CD4-positive, alpha-beta T cell treated with Interleukin-6 for 4 hours (primary cell): Measurements from ENCODE around the gene CSHL1.
"Not testable (repeated sequence)": the region's sequence is repeated elsewhere in the genome, so short reads cannot be mapped to it uniquely, and the experiment has no call there.

ENCODE experiments used
- DNase-seq: peaks from one replicate; pipeline ENCODE4 v3.0.0-alpha.2; 2020; ENCODE audit warnings: mixed read lengths

The CSHL1 gene

DNA sequence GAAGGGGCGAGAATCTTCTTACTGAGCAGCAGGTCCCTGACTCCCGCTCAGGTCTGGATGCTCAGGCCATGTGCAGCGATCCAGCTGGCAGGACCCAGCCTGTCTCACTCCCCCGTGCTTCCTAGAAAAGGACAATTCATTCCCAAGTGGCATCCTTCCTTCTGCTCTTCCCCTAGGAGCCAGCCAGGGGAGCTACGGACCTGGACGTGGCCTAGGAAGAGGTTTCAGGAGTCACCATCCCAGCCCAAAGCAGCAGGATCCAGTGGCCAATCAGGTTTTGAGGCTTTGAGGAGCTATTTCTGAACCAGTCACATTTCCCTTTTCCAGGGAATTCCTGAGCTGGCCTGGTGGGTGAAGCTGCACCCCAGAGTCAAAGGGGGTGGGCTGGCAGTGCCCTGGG lies 28.8 kb upstream of the CSHL1 start:
- DNase-seq: no peak

DNA sequence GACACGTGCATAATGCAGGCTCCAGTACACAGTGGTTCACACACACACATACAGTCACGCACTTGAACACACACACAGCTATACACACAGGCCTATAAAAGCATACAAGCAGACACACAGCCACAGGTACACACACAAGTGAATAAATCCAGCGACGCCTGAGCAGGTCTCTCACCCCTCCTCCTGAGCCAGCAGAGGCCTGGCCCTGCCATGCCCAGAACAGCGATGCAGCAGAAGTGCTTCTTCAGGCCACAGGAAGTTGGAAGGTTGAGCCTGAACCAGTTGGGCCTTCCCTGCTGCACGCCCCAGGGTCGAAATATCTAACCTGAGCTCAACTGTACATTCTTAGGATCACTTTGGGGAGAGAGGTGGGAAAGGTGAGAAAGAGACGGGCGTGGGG lies 28.3 kb upstream of the CSHL1 start:
- DNase-seq: no peak

DNA sequence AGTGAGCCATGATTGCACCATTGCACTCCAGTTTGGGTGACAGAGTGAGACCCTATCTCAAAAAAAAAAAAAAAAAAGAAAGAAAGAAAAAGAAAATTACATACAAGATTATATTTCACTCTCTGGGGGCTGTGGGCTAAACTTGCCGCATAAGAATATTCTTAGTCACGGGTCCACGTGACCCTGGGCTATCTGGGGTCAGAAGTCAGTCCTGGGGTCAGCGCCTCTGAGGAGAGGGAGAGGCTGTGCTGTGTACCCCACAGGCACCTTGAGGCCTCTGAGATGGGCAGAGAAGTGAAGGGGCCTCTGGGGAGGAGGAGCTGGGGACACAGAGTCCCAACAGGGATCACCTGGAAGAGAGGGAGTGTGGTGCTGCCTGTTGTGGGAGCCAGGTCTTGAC lies 26.9 kb upstream of the CSHL1 start:
- DNase-seq: no peak

DNA sequence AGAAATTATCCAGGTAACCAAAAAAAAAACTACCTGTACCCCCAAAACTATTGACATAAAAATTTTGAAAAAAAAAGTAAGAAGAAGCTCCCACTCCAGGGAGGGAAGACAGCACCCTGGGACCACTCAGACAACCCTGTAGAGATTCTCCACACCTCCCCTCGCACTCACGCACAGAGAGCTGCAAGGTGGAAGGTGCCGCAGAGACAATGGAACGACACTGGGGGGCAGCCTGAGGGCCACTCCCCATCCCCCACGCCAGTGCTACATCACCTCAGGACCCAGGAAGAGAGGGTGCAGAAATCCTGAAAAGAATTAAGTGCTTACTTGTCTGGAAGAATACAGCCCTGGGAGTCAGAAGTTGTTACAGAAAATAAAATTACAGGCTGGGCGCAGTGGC lies 26.3 kb upstream of the CSHL1 start:
- DNase-seq: no peak

DNA sequence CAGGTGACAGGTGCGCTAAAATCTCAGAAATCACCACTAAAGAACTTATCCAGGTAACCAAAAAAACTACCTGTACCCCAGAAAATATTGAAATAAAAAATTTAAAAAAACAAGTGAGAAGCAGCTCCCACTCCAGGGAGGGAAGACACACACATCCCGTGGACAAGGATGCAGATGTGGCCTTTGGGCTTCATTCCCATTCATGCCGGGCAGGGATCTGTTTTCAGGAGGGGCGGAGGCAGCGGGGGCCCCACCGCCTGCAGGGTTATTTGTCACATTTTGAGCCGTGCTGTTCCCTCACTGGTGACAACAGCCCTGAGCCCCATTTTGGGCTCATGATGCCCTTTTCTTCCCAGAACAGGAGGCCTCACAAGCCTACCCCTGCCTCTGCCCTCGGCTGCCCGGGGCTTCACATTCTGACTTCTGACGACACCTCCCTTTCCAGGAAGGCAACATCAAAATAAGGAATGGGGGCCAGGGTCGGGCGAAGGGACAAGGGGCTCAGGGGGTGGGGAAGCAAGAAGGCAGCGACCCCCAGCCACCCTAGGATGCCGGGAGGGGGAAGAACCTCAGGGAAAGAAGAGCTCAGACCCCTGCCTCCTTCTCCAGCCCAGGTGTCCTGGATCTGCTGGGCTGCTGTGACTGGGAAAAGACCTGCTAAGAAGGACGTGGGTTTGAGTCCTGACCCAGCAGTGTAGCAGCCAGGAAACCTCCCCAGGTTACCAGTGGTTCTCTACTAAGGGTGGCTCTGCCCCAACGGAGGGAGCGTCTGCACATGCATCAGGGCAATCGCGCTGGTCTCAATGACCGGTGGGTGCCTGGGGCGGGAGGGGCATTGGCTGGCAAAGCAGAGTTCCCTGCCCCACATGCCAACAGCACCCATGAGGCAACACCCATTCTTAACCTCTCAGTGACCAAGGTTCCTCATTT lies 23.4 kb upstream of the CSHL1 start:
- DNase-seq: no peak

DNA sequence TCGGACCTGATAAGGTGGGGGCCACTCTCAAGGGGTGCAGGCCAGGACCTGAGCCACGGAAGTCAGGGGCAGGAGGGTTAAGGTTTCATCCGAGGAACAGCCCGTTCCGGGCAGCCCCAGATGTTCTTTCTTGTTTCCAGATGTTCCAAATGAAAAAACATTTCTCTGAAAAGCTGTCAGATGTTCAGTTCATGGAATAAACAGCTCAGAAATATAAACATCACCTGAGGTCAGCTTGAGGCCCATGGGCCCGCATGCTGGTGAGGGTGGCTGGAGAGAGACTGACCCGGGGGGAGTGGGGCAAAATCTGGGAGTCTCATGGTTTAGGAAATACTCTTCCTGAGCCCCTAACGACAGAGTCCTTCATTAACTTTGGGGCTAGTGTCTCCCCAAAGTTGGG lies 22.5 kb upstream of the CSHL1 start:
- no peak for DNase-seq

DNA sequence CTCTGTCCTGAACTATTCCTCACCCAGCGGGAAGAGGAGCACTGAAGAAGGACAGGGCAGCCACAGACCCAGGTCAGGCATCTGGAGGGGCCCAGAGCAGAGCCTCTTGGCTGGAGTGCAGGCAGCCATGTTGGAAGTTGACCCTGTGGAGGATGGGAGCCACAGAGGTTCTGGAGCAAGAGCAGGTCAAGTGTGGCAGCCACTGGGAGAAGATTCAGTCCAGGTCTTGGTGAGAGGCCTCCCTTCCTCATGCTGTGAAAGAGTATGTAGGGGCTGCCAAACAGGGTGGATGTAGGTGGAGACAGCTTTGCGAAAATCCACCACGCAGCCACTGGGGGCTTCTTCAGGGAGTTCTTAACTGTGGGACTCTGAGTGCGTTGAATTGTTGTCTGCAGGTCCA lies 21.7 kb upstream of the CSHL1 start:
- DNase-seq: no peak

DNA sequence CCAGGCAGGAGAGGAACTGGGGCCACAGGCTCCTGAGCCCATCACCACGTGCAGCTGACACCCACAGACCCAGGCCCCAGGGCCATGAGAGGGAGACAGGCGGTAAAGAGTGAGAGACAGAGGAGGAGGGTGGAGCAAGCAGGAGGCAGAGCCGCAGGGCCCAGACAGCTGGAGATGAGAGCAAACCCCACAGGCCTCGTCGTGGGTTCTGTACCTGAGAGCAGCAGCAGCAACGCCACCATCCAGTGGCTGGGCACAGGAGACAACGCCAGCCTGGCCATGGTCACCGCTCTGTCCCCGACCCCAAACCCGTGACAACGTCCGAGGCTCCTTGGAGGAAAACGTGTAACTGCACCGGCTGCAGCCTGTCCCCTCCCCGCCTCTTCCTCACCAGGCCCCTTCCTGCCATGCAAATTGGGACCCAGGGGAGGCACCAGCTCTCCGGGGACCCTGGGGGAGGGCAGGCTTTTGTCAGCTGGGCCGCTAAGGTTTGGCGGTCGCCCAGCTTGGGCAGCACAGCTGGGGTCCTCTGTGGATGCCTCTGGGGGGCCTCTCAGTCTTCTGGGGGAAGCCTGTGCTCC lies 21.0 kb upstream of the CSHL1 start, which contains the start of gene CD79B:
TSS of gene CD79B (minus strand) at position 351 of the 581 bp plus-strand sequence. CDS start at position 281, 70 bp downstream.
- peak; percentile 56 for DNase-seq

DNA sequence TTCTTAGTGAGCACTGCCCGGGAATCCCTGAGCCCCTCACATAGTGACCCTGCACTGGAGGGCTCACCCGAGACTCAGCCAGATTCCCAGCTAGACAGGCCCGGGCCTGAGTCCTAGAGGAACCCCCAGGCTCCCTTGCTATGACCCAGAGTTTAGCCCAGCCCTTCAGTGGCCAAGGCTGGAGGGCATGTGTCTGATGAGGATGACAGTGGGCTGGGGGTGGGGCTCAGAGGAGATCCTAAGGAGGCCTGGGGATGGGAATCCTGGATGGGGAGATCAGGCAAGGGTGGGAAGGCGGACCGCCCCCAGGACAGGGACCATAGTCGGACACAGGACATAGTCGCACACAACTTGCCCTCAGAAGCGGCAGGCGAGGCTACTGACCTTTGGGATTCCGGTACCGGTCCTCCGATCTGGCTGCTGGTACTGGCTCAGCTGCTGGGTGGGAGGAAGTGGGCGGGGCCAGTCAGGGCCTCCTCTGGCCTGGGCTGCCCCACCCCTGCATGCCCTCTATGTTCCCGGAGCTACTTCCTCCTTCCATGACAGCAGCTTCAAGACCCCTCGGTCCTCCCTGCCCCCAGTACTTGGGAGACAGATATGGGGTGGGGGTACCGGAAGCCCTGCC lies 20.0 kb upstream of the CSHL1 start:
- peak; percentile 83 for DNase-seq

DNA sequence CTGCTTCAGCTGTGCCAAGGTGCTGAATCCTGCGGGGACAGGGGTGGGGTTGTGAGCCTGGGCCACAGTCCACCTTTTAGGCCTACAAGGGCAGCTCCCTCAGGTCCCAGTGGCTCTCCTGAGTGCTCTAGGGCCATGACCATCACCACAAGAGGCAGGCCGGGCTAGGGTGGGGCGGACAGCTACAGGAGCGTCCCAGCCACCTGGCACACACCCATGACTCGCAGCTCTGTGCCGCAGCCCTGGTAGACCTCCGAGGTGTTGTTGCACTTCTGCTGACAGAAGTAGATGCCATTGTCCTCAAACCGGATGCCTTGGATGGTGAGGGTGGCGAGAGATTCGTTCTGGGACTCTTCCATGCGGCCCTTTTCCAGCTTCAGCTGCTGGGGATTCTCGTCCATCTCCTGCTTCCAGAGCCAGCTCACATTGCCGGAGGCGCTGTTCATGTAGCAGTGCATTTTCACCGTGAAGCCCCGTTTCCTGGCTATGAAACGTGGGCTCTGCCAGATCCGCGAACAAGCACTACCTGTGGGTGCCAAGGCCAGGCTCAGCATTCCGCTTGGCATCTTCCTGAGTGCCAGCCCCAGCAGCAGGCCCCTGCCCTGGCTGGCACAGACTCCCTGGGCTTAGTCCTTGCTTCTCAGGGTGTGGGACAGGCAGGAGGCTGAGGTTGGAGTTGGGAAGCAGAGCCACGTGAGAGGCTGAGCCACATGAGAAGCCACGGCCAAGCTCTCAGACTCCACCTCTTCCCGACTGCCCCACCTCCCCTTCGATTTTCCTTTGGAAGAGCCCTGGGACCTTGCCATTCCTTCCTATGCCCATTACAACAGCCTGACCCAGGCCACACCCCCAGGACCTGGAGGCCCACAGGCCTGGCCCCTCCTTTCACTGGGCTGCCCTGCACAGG lies 19.1 kb upstream of the CSHL1 start:
- DNase-seq: no peak

DNA sequence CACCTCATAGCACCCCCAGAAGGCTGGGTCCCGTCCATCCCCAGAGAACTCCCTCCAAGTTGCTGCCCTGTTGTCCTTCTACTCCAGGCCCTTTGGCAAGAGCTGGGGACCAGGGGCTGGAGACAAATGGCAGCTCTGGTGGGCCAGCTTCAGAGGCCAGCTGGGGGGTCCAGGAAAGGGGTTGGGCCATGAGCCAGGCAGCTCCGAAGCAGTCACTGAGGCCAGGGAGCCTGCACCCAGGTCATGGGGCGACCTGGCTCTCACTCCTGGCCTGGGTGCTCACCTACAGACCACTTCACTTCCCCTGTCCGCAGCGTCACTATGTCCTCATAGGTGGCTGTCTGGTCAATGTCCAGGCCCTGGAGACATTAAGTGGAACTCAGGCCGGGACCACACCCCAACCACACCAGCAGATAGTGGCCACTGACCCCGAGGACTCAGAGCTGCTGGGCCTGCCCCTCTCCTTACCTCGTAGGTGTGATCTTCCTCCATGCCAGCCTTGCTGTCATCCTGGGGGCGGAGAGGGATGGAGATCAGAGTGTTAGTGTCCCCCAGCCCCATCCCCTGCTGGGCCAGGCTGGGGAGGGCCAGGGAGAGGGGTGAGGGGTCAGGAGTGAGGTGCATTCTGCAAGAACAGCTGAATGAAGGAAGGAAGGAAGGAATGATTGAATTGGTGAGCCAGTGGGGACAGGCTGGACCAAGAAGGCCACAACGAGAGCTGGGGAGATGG lies 18.1 kb upstream of the CSHL1 start:
- DNase-seq: no peak

DNA sequence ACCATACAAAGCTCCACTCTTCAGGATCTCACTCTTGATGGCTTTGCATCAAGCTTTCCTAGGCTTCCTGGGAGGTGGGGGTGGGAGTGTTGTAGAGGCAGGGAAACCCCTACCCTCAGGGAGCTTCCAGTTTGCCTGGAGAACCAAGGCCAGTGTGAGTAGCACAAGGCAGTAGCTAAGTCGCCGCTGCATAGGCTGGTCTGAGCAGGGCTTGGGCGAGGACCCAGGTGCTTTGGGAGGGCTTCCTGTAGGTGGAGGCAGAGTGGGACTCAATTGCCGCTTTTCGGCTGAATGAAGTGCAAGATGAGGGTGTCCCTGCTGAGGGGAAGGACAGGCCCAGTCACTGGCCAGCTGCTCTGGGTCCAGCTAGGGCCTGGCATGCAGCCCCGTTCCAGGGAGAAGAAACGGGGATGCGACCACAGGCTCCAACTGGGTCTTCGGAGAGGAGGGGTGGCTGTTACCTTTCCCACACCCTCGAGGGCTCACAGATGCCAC lies 17.2 kb upstream of the CSHL1 start:
- DNase-seq: no peak

DNA sequence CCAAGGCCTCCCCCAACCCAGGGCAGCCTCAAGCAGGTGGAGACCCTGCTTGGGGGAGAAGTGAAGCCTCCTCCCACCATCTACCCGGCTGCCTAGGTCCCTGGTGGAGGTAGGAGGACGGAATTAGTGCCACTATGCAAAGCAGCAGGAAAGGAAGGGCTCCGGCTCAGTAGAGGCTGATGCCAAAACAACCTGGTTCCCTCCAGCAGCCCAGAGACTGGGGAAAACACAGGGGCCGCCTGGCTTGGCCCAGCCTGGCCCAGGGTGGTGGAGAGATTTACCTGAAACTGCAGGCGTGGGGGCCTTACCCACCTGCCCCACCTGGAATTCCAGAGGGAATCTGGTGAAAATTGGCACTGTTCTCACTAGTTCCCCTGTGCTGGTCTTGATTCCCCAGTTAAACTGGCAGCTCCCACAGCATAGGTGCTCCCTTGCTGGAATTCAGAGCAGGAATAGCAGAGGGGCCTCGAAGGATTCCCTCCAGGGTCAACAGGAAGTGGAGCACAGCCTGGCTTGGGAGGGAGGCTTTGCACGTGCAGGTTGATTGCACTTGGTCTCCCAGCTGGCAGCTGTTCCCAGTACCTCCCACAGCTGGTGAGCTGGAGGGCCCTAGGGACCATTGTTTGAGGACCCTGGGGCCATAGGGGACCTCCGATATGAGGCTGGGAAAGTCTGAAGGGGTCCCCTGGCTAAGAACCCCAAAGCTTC lies 16.6 kb upstream of the CSHL1 start:
- DNase-seq: no peak

DNA sequence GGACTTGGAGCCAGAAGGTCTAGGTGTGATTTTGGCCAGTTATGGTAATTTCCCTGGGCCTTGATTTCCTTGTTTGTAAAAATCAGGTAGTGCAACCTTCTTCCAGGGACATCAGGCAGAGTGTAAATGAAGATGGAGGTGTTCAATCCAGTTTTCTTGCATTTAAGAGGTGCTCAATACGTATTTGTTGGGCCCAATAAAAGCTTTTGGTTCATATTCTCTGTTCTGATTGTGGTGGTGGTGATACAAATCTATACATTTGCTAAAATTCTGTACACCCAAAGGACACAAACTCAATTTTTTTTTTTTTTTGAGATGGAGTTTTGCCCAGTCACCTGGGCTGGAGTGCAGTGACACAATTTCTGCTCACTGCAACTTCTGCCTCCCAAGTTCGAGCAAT lies 15.1 kb upstream of the CSHL1 start:
- DNase-seq: no peak

DNA sequence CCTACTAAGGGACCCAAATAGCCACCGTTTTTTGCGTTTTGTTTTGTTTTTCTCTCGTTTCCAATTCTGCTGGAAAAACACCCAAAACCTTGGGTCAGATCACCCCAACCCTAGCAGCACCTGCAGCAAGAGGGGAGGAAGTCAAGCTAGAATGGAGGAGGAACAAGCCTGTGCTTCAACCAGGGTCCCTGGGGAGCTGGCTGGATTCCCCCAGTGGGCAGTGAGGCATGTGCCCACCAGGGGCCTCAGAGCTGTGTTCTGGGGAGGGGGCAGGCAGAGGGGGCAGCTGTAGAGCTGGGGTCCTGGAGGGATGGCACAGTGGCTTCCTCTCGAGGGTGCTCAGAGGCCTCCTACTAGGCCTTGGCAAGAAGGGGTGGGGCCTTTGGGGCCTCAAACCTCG lies 14.6 kb upstream of the CSHL1 start:
- no peak for DNase-seq

DNA sequence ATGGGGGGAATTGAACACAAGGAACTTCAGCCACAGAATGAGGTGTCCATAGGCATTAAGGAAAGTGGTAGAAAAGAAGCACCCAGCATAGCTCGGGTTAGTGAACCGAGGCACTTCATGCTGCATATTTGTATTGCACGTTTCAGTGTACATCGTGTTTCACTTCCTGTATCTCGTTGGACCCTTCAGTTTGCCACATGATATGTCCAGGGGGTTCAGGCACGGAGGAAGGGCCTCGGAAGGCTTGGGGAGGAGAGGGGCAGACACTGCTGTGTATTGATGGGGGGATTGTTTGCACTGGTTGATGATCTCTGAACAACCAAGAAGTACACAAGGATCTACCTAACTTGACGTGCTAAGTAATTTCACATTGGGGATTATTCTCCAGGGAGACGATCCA lies 11.3 kb upstream of the CSHL1 start:
- not testable (repeated sequence) for DNase-seq

DNA sequence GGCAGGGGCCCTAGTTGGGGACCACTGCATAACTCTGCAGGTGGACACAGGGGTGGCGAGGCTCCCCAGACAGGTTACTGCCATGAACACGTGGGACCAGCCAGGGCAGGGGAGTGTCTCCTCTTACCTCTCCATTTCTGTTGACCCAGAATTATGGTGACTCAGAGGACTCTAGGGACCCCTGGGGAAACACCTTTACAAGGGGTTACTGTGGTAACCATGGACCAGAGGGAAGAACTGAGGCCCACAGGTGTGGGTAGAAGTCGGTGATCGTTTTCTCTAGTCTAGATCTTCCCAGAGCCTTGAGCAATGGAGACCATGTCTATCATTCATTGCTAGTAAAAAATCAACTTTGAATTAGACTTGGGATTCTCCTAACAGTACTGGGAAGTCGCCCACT lies 9.7 kb upstream of the CSHL1 start:
- DNase-seq: not testable (repeated sequence)

DNA sequence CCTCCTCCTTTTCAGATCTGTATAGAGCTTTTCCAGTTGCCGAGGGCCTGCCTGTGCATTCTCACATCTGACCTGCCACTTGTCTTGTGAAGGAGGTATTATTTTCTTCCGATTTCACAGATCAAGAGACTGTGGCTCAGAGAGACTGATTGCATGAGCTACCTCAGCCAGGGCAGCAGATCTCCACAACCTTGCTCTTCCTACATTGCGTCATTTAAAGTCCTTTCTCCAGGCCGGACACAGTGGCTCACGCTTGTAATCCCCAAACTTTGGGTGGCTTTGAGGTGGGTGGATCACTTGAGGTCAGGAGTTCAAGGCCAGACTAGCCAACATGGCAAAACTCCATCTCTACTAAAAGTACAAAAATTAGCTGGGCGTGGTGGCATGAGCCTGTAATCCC lies 9.0 kb upstream of the CSHL1 start:
- DNase-seq: not testable (repeated sequence)

DNA sequence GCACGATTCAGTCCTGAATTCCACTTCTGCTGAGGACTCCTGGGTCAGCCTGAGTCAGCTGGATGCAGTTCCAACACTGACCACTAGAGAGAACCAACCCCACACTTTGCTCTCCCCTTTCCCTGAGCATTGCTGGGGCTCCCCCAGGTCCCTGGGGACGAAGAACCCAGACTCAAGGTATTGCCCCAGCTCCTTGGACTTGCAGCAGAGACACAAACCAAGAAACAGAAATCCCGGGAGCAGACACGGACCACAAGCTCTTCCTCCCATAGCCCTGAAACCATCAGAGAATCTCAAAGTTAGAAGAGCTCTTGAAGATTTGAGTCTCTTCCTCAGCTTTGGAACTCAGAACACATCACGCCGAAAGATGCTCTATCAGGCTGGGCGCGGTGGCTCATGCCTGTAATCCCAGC lies 8.3 kb upstream of the CSHL1 start:
- peak; percentile 80 for DNase-seq

DNA sequence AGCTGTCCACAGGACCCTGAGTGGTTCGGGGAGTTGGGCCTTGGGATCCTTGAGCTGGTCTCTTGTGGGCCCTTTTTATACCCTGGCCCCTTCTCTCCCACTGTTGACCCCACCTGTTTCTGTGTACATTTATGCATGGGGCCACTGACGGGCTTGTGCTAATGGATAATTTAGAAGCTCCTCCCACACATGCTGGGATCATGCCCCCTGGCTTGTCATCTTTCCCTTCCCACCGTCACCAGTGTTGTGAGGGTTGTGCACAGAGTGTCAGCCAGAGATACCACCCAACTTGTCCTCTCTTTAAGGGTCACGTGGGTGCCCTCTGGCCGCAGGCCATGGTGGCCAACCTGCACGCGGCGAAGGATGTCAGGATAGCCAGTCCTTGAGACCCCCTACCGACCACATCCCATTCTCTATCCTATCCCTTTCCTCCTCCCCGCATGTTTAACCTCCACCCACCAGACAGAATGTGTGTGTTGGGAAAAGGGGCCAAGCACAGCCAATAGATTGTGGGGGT lies 7.8 kb upstream of the CSHL1 start, which contains the start of gene GH1:
TSS of gene GH1 (minus strand) at position 51 of the 517 bp plus-strand sequence. CDS start 63 bp downstream, outside the sequence.
- not testable (repeated sequence) for DNase-seq

DNA sequence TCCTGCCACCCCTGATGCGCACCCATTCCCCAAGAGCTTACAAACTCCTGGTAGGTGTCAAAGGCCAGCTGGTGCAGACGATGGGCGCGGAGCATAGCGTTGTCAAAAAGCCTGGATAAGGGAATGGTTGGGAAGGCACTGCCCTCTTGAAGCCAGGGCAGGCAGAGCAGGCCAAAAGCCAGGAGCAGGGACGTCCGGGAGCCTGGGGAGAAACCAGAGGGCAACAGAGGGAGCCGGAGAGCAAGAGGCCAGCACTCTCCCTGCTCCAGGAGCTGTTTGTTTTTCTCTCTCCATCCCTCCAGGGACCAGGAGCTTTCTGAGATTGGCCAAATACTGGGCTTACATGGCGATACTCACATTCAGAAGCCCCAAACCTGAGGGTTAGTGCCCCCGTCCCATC lies 7.2 kb upstream of the CSHL1 start:
- no peak for DNase-seq
